Measurements from ENCODE around the gene PYROXD2.
"Not testable (repeated sequence)": the region's sequence is repeated elsewhere in the genome, so short reads cannot be mapped to it uniquely, and the experiment has no call there.

Gene PYROXD2

DNA sequence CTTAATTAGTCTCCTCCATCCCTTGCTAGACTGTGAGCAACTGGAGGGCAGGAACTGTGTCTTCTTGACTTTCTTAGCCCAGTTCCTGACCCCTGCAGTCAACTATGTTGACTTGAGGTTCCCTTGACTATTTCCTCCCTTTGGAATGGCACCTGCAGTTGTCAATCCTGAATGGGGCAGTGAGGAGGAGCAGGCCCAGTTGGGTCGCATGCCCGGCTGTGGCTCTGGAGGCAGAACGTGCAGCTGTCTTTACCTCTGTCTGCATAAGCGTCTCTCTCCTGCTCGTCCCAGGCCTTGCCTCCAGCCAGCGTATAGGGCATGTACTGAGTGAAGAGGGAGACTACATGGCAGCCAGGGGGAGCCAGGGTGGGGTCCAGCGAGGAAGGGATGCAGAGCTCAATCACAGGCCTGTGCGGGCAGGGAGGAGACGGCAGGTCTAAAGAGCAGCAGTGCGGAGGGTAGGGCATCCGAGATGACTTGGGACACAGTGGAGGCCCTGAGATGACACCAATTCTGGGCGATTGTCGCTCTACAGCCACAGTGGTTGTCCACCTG is 26.8 kb downstream of the PYROXD2 start:
- DNase-seq: no peak

DNA sequence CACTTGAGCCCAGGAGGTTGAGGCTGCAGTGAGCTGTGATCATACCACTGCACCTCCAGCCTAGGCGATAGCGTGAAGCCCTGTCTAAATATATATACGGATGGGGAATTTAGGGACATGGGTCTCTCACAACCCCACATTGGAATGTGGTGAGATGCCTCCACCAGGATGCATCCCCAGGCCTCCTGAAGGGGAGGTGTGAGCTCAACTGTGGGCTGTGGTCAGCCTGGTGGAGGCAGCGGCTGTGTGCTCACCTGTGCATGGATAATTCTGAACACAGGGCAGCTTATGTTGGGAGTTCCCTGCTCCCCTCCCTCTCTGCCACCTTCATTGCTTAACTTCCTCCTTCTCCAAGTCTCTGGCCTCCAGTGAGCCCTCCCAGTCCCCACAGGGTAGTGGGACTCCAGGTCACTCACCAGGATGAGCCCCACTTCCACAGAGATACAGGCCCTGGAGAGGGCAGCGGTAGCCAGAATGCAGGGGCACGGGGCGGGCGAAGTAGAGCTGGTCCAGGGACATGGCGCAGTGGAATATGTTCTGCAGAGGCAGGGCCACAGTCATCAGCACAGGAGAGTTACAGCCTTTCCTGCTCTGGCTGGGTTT is 30.4 kb downstream of the PYROXD2 start:
- no peak for DNase-seq

DNA sequence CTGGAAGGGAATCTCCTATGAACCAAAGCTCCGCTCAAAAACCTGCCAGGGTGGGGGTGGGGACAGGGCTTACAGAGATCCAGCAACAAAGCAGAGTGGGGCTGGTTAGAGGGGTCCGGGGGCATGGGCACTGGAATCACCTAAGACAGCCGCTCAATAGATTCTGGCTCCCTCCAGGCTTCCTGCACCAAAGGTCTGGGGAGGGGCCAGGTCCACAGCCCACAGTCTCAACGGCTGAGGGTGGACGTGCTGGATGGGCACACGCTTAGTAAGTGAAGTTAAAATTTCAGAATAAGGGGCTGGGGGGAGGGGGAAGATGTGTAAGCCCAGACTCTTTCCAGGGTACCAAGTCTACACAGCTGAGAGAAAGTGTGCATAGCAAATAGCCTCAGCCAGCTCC is 31.1 kb downstream of the PYROXD2 start:
- no peak for DNase-seq

DNA sequence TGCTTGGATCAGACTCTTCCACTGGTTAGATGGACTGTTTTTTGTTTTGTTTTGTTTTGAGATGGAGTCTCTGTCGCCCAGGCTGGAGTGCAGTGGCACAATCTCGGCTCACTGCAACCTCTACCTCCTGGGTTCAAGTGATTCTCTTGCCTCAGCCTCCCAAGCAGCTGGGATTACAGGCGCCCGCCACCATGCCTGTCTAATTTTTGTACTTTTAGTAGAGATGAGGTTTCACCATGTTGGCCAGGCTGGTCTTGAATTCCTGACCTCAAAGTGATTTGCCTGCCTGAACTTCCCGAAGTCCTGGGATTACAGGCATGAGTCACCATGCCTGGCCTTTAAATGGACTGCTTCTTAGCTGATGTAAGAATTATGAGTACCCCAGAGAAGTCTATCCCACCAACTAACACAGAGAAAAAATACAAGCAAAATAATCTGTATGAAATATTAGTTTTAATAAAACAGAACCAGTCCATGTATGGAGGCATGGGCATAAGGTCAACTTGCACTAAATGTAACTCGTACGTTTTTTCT is 31.8 kb downstream of the PYROXD2 start:
- not testable (repeated sequence) for DNase-seq

DNA sequence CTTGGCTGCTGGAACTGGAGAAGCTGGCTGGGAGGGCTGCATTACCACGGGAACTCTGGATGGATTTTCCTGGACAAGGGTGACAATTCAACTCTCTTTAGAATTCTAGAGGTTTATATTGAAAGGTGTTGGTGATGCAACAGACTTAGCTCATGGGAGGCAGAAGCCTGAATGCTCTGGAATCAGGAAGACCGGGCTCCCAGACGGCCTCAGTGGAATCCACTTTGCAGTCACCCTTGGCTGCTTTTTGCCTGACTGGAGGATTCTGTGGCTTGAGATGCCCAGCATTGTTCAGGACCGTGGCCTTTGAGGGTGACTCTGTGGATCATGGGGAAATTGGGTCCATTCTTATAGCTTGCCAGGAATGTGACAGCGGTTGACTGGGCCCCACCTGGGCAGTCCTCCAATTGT is 32.3 kb downstream of the PYROXD2 start:
- no peak for DNase-seq

DNA sequence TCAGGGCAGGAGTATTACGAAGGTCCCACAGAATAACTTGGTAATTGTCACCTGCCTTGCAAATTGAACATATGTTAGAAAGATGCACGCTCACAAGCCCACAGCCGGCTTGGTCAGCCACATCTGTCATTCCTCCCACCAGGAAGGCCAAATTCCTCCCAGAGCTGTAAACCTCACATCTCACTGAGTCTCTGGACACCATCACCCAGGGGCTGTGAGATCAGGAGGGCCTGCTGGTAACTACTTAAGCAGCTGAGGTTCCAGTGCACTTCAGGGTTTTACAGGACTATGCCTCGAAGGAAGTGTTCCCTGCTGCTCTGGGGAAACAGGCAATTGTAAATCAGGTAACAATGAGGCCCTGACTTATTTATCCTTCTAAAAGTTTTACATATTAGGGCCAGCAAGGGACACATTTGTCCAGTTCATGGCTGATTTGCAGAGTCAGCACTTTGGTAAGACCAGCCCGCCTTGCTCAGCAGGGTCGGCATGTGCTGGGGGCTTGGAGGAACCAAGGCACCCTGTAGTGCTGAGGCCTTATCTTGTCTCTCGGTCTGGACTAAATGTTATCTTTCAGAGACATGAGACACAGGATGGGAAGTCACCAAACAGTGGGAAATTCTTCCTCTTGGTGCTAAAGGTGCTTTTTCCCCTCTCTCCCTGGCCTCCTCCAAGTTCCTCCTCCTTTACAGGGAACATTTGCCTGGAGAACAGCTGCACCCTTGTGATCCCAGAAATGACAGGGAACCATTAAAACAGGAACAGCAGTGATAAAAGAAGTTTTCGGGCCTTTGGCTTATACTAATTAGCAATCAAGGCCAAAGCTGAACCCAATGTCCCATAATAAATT is 34.3 kb downstream of the PYROXD2 start:
- DNase-seq: no peak

DNA sequence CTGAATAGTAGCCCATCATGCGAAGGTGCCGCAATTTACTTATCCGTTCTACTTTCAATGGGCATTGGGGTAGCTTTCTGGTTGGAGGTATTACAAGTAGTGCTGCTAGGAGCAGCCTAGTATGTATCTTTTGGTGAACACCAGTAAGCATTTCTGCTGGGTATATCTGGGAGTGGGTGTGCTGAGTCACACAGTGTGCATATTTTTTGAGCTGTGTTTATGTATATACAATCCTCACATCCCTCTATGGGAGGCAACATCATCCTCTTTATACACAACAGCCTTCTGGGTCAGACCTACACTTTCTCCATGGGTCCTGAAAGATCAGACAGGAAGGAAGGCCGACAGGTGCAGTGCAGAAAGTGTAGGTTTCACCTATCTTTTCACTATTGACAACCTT is 36.3 kb downstream of the PYROXD2 start:
- no peak for DNase-seq

DNA sequence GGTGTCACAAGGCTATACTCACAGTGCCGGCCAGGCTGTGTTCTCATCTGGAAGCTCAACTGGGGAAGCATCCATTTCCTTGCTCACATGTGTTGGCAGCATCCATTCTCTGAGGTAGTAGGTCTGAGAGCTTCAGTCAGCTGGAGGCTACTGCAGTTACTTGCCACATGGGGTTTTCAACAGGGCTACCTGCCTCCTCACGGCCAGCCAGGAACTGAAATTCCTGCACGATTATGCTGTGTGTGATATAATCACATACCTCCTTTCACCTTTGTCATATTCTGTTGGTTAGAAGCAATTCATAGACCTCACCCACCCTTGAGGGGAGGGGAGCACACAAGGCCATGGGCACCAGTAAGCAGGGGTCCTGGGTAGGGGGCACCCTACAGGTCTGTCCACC is 37.4 kb downstream of the PYROXD2 start:
- DNase-seq: no peak

DNA sequence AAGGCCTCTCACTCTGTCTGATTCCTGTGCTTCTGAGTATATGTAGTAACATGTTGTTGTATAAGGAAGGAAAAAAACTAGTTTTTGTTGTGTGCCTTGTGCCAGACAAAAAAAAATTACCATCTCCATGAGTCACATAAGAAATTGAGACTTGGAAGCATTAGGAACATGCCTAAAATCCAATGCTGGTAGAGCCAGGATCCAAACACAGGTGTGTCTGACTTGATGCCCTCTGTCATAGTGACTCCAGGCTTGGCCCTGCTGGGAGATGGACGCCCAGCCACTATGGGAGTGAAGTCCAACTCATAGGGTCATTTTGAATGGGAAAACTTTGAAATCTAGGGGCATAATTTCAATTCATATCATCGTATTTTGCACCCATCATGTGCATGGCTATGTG is 38.0 kb downstream of the PYROXD2 start:
- DNase-seq: no peak

DNA sequence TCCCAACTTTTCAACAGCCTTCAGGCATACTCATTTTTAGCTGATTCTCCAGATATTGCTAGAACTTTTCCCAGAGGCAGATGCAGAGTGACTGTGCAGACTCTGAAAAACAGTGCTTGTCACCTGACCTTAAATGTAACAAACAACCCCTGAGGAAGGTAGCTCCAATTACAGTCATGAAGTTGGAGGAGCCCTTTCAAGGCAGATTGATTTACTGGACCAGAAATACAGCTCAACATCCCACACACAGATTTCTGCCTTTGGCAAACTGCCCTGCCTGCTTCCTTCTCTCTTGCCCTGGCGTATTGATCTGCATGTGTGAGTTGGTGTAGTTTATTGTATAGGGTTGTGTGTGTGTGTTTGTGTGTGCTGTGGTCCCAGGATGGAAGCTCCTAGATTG is 38.5 kb downstream of the PYROXD2 start:
- no peak for DNase-seq

DNA sequence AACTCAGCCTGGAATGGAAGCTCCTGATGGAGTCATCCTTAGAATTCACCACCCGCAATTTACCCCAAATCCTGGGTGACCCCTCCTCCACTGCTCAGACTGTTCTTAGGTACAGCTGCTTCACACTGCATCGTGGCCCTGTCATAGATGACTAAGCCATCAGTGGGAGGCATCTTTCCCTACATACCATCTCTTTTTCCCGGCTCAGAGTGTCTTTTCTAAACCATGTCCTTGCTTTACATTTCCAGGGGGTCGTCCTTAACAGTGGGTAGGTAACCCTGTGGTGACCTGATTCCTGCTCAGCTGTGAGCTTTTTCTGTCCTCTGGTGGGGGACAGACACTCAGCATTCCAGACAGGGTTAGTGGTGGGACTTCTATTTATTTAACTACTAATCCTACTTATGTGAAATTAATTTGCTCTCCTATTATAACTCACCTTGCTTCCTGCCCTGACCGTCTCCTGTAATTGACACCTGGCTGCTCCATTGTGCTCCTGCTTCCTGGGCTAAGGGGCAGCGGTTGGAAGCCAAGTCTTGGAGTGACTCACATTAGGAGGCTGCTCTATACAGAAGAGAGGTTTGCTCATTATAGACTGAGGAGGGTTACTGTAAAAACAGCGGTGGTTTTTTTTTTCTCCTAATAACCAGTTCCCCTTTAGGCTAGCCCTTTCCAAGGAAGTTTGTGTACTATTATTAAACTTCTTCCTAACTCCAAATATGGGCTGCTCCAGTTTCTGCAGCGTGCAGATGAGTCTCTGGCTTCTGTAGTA is 40.6 kb downstream of the PYROXD2 start:
- no peak for DNase-seq

DNA sequence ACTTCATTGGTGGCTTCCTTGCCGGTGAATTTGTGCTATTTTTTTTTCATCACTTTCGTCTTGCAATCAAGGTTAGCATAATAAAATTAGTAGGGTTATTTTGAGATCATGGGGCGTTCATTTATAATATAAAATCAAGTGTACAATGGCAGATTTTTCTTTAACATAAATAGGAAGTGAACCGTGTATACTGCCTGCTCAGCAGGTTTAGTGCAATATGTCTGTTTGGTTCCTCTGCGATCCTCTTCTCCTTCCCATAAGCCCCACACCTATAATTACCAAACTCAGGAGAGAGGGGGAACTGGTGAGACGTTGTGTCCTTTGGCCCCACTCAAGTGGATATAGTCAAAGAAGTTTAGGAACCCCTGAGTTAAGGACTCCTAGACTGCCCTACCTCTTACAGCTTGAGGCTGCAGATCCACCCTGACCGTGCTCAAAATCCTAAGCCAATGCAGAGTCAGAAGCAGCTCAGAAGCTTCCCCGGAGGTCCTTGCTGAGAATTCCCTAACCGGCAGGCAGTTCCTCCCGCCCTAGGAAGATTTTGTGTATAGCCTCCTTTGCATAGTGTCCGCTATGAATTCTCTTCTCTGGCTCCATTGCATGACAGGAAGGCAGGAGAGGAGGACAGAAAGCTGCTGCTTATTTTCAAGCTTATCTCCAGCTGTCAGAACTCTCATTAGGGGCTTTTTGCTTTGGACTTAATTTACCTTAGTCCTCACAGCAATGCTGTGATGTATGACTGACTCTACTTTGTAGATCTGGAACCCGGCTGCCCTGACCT is 41.5 kb downstream of the PYROXD2 start:
- DNase-seq: no peak

DNA sequence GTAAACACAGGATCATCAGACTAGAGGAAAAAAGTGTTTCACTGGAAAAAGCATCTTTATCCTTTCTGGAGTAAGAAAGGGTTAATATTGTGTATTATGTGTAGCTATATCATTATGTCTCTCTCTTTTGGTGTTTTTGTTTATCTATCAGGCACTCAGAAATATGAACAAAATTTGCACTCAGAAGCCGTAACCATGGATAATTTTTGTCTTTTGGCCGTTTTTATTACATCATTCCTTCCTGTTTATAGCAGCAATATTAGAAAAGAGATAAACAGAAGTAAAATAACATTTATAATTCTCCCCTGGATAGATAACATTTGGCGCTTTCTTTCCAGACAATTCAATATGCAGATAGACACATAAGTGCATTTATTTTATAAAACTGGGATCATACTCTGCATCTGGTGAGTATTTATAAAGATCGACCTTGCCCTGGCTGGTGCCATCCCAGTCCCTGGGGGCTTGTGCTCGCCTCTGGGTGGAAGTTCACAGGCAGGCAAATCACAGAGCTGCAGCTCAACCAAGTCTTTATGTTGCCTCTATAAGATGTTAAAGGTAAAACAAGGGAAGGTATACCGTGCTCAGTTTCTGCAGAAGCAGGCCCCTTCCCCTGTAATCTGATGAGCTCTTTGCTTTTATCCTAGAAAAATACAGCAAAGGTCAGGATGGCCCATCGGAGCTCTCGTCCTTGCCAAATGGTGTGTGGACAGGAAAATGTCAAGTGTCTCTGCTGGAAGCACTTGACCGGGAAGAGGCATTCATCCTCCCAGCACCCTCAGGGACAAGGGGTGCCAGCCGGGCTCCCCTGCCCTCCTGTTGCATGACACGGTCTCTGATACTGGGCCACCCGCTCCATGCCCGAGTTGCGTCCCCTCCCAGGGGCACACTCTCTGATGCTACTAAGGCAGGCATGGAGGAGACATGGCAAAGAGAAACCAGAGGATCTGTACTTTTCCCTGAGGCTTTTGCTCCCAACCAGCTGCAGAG is 43.9 kb downstream of the PYROXD2 start:
- DNase-seq: no peak

DNA sequence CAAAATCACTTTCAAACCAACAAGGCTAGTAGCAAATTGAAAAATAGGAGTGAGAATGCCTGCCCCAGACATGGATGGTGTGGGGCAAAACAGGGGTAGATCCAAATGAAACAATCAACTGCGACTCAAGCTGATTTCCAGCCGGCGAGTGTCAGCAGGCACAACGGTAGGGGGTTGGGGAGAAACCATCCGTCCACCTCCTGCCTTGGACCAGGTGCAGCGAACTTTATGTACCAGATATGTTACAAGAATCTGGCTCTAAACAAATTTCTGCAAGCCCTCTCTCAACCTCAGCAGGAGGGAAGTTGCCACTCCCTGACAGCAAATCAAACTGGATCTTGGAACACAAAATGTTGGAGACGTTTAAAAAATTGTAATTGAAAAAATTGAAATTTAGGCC is 45.2 kb downstream of the PYROXD2 start:
- DNase-seq: no peak

DNA sequence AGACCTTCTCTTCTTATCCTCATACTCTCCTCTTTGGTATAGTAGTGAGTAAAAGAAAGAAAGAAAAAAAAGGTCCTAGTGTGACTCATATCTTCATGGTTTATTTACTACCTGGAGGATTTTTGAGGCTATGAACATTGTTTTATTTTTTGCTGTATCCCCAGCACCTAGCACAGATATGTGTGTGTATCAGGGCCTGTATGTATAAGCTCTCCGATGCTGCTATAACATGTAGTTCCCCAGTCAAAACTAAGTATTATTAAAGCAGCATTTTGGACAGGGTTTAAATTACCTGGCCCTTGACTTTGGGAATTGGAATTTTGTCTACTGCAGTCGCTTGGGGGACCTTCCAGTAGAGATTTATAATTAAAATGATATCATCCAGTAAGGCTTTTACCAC is 46.3 kb downstream of the PYROXD2 start:
- DNase-seq: no peak

DNA sequence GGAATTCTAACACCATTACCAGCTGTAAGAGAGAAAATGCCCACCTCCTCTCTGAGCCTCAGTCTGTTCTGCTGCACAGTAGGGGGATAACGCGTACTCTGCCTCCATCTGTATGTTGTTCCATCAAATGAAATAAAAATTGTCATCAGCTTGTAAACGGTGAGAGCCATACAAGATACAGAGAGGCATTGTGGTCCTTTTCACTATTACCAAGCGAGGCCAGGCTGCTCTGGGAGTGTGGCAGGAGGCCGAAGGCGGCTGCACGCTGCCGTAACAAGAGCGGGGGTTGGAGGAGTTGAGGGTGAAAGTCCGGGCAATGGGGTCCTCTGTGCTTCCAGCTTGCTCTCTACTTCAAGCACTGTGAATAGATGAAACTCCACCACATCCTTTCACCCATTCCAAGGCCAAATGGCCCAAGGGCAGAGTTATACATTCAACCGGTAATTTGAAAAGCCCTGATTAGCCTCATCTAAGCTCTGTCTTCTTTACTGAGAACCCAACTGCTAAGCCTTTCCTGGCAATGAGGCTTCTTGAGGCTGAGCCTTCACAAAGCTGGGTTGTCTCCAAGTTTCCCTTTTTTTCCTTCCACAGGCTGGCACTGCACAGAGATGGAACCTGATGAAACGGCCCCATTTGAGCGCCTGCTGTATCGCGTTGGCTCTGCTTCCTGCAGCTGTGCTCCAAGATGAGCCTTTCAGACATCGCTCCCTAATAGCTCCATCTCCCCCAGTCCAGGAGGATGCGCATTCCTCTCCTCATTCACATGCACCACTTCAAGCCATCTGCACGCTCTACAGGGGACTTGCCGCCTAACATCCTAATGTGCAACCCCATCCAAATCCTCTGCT is 47.2 kb downstream of the PYROXD2 start:
- no peak for DNase-seq

DNA sequence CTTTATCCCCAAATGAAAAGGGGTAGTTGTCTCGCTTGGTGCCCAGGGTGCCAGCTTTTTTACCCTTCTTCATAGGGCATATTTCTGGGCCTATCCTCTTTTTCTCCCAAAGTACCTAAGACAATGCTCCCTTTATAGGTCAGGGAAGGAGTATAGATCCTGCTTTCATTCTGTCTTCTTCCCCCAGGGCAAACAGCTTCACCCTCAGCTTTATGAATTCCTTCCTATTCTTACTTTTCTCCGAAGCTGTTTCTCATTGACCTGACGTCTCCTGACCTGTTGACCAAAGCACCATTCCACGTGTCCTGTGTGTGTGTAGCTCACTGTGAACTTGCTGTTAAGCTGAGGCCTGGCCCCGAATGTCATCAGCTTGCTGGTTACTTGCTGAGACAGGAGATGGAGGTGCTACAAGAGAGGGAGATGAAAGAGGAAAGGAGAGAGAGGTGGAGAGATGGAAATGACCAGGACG is 48.9 kb downstream of the PYROXD2 start:
- no peak for DNase-seq

DNA sequence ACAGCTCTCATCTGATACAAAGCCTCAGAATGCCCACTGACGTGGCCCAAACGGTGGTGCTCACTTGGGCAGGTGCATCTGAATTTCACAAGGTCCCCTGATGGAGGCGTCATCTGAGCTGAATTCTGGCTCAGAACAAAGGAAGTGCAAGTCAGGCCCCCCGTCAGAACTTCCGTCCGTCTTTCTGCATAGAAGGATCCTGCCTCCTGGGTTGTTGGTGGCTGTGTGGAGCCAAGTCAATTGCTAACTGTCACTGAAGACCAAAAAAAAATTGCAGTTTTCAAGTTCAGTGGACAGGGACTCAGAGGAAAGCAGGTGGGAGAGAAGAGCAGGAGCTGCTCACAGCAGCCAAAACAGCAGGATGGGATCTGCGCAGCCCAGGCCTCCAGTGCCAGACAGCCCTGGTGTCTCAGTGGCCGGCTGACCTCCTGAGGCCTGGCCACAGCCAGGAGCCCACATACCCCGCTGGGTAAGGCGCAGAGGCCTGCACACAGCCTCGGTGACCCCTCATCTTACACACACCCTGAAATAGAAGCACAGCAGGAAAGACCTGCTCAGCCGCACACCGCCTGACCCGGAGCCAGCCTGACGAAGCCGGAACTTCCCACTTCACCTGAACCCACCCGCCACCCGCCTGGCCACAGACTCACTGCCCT is 49.4 kb downstream of the PYROXD2 start:
- DNase-seq: no peak

DNA sequence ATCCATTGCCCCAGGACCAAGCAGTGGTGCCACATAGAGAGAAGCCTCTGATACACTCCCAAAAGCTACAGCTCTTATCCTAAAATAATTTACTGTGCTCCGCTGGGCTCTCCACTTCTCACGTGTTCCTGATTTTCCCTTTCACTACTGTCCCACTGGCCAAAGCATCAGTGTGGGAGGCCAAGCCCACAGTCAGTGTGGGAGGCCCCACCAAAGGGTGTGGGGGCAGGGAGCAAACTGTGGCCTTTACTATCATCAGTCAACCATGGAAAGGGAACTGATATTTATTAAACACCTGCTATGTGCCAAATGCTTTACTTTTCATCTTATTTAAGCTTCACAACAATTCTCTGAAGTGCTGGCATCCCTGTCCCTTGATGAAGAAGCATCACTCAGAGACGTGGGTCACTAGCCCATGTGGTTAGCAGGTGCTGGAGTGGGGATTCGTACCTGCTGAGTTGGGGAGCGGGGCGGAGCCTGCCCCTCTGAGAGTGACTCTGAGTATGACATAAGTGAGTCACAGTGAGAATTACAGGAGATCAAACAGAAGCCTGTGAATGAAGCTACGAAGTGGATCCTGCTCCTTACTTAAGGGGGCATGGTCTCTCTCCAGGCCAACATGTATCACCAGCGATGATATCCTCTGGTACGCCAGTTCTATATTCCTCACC is 50.4 kb downstream of the PYROXD2 start:
- DNase-seq: no peak

Measured in central memory CD4-positive, alpha-beta T cell (primary cell).